ENCODE measurements around the gene SWAP70.

DNA sequence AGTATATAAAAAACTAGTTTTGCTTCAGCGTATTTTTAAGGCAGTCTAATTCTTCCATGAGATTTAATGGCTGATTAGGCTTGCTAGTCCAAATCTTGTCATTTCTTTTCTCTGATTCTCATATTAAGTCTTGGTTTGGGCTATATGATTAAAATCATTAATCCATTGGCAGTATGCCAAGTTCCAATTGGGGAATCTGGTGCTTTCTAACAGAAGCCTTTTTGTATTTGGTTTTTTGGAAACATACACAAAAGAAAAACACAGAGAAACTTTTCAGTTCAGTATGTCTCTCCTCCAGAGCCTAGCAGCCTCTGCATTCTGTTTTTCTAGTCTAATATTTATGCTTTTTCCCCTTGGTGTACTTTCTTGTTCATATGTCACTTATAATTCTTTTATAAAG, 37.9 kb downstream of the SWAP70 start:
- TF ChIP-seq, protein P1, sequence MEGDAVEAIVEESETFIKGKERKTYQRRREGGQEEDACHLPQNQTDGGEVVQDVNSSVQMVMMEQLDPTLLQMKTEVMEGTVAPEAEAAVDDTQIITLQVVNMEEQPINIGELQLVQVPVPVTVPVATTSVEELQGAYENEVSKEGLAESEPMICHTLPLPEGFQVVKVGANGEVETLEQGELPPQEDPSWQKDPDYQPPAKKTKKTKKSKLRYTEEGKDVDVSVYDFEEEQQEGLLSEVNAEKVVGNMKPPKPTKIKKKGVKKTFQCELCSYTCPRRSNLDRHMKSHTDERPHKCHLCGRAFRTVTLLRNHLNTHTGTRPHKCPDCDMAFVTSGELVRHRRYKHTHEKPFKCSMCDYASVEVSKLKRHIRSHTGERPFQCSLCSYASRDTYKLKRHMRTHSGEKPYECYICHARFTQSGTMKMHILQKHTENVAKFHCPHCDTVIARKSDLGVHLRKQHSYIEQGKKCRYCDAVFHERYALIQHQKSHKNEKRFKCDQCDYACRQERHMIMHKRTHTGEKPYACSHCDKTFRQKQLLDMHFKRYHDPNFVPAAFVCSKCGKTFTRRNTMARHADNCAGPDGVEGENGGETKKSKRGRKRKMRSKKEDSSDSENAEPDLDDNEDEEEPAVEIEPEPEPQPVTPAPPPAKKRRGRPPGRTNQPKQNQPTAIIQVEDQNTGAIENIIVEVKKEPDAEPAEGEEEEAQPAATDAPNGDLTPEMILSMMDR (IDR thresholded peaks at IDR 0.05; ENCODE audit: insufficient read depth, low read depth, low read length) = no peak
- no peak for TF ChIP-seq EZH2 (IDR thresholded peaks at IDR 0.05; ENCODE audit: insufficient read depth, low read length)

All from astrocyte (in vitro differentiated cells and primary cell).